ENCODE data around the gene S1PR2. TPM values are rescaled to one million over a fixed set of nuclear protein-coding genes. Genes with fewer than 3 reads are reported as not detected.
A peak's percentile ranks its signal among the peaks of the same experiment; 100 is the strongest.
"Not testable (repeated sequence)": the region's sequence is repeated elsewhere in the genome, so short reads cannot be mapped to it uniquely, and the experiment has no call there.

S1PR2 gene
- total and polyA plus RNA-seq, 2 donors from 2014 or later: 1.5 to 6.3 TPM

GRCh38 chr19:10198889-10199644 lies 32.1 kb downstream of the S1PR2 start:
- H3K9ac ChIP-seq (ENCODE audit: low read length in 3 of 3); FAIRE-seq; H3K4me1 ChIP-seq (ENCODE audit: control insufficient read depth in 2 of 3, insufficient read depth in 2 of 3, low read depth in 1 of 3, low read length in 3 of 3); H3K36me3 ChIP-seq (ENCODE audit: control insufficient read depth in 2 of 3, insufficient read depth in 3 of 3, low read length in 3 of 3); intact Hi-C loops (cut with DNase I); H3K27ac ChIP-seq (ENCODE audit: low read depth in 2 of 2, low read length in 2 of 2); H3K4me3 ChIP-seq (ENCODE audit: low read length in 3 of 3); DNase-seq; H3K9me3 ChIP-seq (ENCODE audit: control insufficient read depth in 2 of 3, insufficient read depth in 1 of 3, low read length in 3 of 3); H3K27me3 ChIP-seq (ENCODE audit: control insufficient read depth, insufficient read depth, low read length): not testable (repeated sequence)

- no peak for TF ChIP-seq CTCF (IDR thresholded peaks at IDR 0.05; ENCODE audit: borderline replicate concordance, extremely low read depth, insufficient read depth)
- no peaks in the 10 kb centered on the region for H3K27me3 ChIP-seq (ENCODE audit: control insufficient read depth, insufficient read depth, low read length)
- H3K36me3 ChIP-seq (ENCODE audit: control insufficient read depth in 2 of 3, insufficient read depth in 3 of 3, low read length in 3 of 3): no peaks in the 10 kb centered on the region
- no peak for DNase-seq
- H3K4me3 ChIP-seq (ENCODE audit: low read length in 3 of 3): peak overlapping the region; percentile 69 to 84 (median 80)
- H3K9me3 ChIP-seq (ENCODE audit: control insufficient read depth in 2 of 3, insufficient read depth in 1 of 3, low read length in 3 of 3): no peaks in the 10 kb centered on the region
- no peak for FAIRE-seq
- peaks cover 0 to 7% (median 0%) of the 10 kb centered on the region in 3 donors for H3K4me1 ChIP-seq (ENCODE audit: control insufficient read depth in 2 of 3, insufficient read depth in 2 of 3, low read depth in 1 of 3, low read length in 3 of 3)
- peak overlapping the region in 2 of 3 donors; percentile 6 to 58 for H3K9ac ChIP-seq (ENCODE audit: low read length in 3 of 3)
- peak overlapping the region in 1 of 2 donors; percentile 22 for H3K27ac ChIP-seq (ENCODE audit: low read depth in 2 of 2, low read length in 2 of 2)
- intact Hi-C loops (cut with DNase I): no loop called here
Measured at GRCh38 chr19:10195199-10195519, 36.0 kb downstream of the S1PR2 start.

- no peaks in the 10 kb centered on the region for H3K27me3 ChIP-seq (ENCODE audit: control insufficient read depth, insufficient read depth, low read length)
- peaks cover 0 to 7% (median 0%) of the 10 kb centered on the region in 3 donors for H3K4me1 ChIP-seq (ENCODE audit: control insufficient read depth in 2 of 3, insufficient read depth in 2 of 3, low read depth in 1 of 3, low read length in 3 of 3)
- H3K9ac ChIP-seq (ENCODE audit: low read length in 3 of 3): peak within 1 kb of the TSS; percentile 64 to 85 (median 81)
- H3K36me3 ChIP-seq (ENCODE audit: control insufficient read depth in 2 of 3, insufficient read depth in 3 of 3, low read length in 3 of 3): peaks cover 0 to 2% (median 0%) of the 10 kb centered on the region in 3 donors
- H3K27ac ChIP-seq (ENCODE audit: low read depth in 2 of 2, low read length in 2 of 2): peak within 1 kb of the TSS; percentile 57 to 82
- DNase-seq (peak; percentile 98 to 99 (median 98)), FAIRE-seq (no peak)
- H3K4me3 ChIP-seq (ENCODE audit: low read length in 3 of 3): peak within 1 kb of the TSS; percentile 69 to 84 (median 80)
- TF ChIP-seq CTCF (IDR thresholded peaks at IDR 0.05; ENCODE audit: borderline replicate concordance, extremely low read depth, insufficient read depth): no peak
- no peaks in the 10 kb centered on the region for H3K9me3 ChIP-seq (ENCODE audit: control insufficient read depth in 2 of 3, insufficient read depth in 1 of 3, low read length in 3 of 3)
- intact Hi-C loops (cut with DNase I): no loop called here
Measured at GRCh38 chr19:10194500-10195198, 36.5 kb downstream of the S1PR2 start, which contains the start of gene DNMT1. DNMT1 (minus strand) TSS chr19:10194953; CDS start chr19:10194899, 54 bp downstream.

All from kidney (tissue), 14 donors.